NK-92 treated with Interleukin-12 subunit alpha and Interleukin-12 subunit beta, amount 100 ng/mL, for 24 hours (cell line): ENCODE results near the gene MTIF3.

Experiments used
- DNase-seq: peaks from one replicate; lab custom pipeline; 2025; lab: John Stamatoyannopoulos, UW

The MTIF3 gene

GRCh38 chr13:27455331-27455855 lies 5.0 kb upstream of the MTIF3 start:
- no peak for DNase-seq

GRCh38 chr13:27450921-27451471 lies 632 bp upstream of the MTIF3 start:
- no peak for DNase-seq

GRCh38 chr13:27449081-27449603 lies 1.2 kb downstream of the MTIF3 start:
- DNase-seq: no peak

GRCh38 chr13:27448308-27448707 lies 2.1 kb downstream of the MTIF3 start:
- no peak for DNase-seq

- DNase-seq: no peak
Measured at GRCh38 chr13:27446986-27447583, 3.3 kb downstream of the MTIF3 start.

- DNase-seq: no peak
Measured at GRCh38 chr13:27442797-27443196, 7.6 kb downstream of the MTIF3 start.

GRCh38 chr13:27442071-27442647 lies 8.2 kb downstream of the MTIF3 start:
- no peak for DNase-seq

- no peak for DNase-seq
Measured at GRCh38 chr13:27440408-27440807, 10.0 kb downstream of the MTIF3 start.

- no peak for DNase-seq
Measured at GRCh38 chr13:27437126-27437525, 13.2 kb downstream of the MTIF3 start.

- DNase-seq: no peak
Measured at GRCh38 chr13:27432611-27433210, 17.7 kb downstream of the MTIF3 start.

GRCh38 chr13:27432180-27432579 lies 18.2 kb downstream of the MTIF3 start:
- no peak for DNase-seq

- DNase-seq: no peak
Measured at GRCh38 chr13:27428160-27428559, 22.2 kb downstream of the MTIF3 start.

GRCh38 chr13:27427641-27428040 lies 22.7 kb downstream of the MTIF3 start:
- DNase-seq: no peak

GRCh38 chr13:27425918-27426630 lies 24.3 kb downstream of the MTIF3 start:
- peak; percentile 75 for DNase-seq

GRCh38 chr13:27425158-27425917 lies 25.0 kb downstream of the MTIF3 start:
- peak; percentile 50 for DNase-seq

GRCh38 chr13:27424246-27425157 lies 25.9 kb downstream of the MTIF3 start, which contains the start of gene GTF3A:
Gene GTF3A, plus strand, starts transcription at chr13:27424619.
- peak; percentile 74 for DNase-seq

- no peak for DNase-seq
Measured at GRCh38 chr13:27423333-27423732, 27.0 kb downstream of the MTIF3 start.

GRCh38 chr13:27421101-27421871 lies 29.1 kb downstream of the MTIF3 start:
- no peak for DNase-seq

GRCh38 chr13:27419328-27419727 lies 31.0 kb downstream of the MTIF3 start:
- DNase-seq: no peak

GRCh38 chr13:27415116-27415515 lies 35.2 kb downstream of the MTIF3 start:
- DNase-seq: no peak
